Ascending aorta (tissue), 2 donors: ENCODE results near the gene LMOD1. TPM values are rescaled to one million over a fixed set of nuclear protein-coding genes. Genes with fewer than 3 reads are reported as not detected.

ENCODE experiments used
- DNase-seq, 2 donors: peaks; one replicate each; pipeline ENCODE4 v3.0.0-alpha.2; 2019; ENCODE audit warnings: low spot score in 2 of 2
- H3K27ac ChIP-seq, 2 donors: fragments of 200-600 bp; sonication (generic); one replicate each; pipeline ENCODE4 v1.5.1; 2016 to 2017; ENCODE audit warnings: mild to moderate bottlenecking in 1 of 2
- H3K27me3 ChIP-seq: fragments of 200-600 bp; sonication (generic); one replicate; pipeline ENCODE4 v1.5.1; 2017
- H3K36me3 ChIP-seq, 2 donors: fragments of 200-600 bp; sonication (generic); one replicate each; pipeline ENCODE4 v1.5.1; 2016
- H3K4me1 ChIP-seq, 2 donors: fragments of 200-600 bp; sonication (generic); one replicate each; pipeline ENCODE4 v1.5.1; 2016 to 2017; ENCODE audit warnings: mild to moderate bottlenecking in 1 of 2
- H3K4me3 ChIP-seq, 2 donors: fragments of 200-600 bp; sonication (generic); one replicate each; pipeline ENCODE4 v1.5.1; 2016 to 2017; ENCODE audit warnings: mild to moderate bottlenecking in 1 of 2
- H3K9me3 ChIP-seq, 2 donors: fragments of 200-600 bp; sonication (generic); one replicate each; pipeline ENCODE4 v1.5.1; 2016
- CTCF ChIP-seq, 3 experiments: fragments of 200-600 bp in 2 of 3; fragments of 450-650 bp in 1 of 3; sonication (generic) in 2 of 3; IDR thresholded peaks; one replicate each; pipeline ENCODE4 v1.5.1; 2016 to 2019; ENCODE audit warnings: antibody characterized with exemption in 3 of 3, mild to moderate bottlenecking in 1 of 3, moderate library complexity in 1 of 3
- intact Hi-C: fragments of 100-400 bp; cut with DNase I; formaldehyde crosslinking; loops from one replicate; pipeline ENCODE4 v1.15.1; 2023
- total RNA-seq: library from RNA; depleted of rRNA; stranded (reverse); fragments of >200 nt; gene quantifications from one replicate; pipeline ENCODE4 v1.1.0, GENCODE V29; 2016

LMOD1 gene
- total RNA-seq, 1 donor from 2014 or later: 316 TPM

- peak overlapping the region; percentile 62 to 94 for H3K27ac ChIP-seq
- no peak for TF ChIP-seq CTCF (IDR thresholded peaks at IDR 0.05)
- intact Hi-C loops: loop anchor here (10.0 kb wide), 1 partner anchor 249 kb away; no protein-coding TSS in a partner anchor
- H3K4me3 ChIP-seq: no peak overlapping the region
- H3K36me3 ChIP-seq: no peaks in the 10 kb centered on the region
- H3K4me1 ChIP-seq: peaks cover 34 to 56% of the 10 kb centered on the region in 2 donors
- peak in 1 of 2 donors; percentile 48 for DNase-seq
- no peaks in the 10 kb centered on the region for H3K27me3 ChIP-seq
- H3K9me3 ChIP-seq: no peaks in the 10 kb centered on the region
Measured at GRCh38 chr1:201886103-201886885, 60.1 kb downstream of the LMOD1 start.

GRCh38 chr1:201885531-201886075 is 60.7 kb downstream of the LMOD1 start:
- no peaks in the 10 kb centered on the region for H3K27me3 ChIP-seq
- H3K4me1 ChIP-seq: peaks cover 34 to 54% of the 10 kb centered on the region in 2 donors
- peak overlapping the region; percentile 62 to 94 for H3K27ac ChIP-seq

GRCh38 chr1:201884425-201884824 is 61.9 kb downstream of the LMOD1 start:
- no peak for TF ChIP-seq CTCF (IDR thresholded peaks at IDR 0.05)
- Histone ChIP-seq H3K9me3 (no peaks in the 10 kb centered on the region), H3K27me3 (no peaks in the 10 kb centered on the region), H3K4me3 (no peak overlapping the region), H3K4me1 (peaks cover 30 to 47% of the 10 kb centered on the region in 2 donors), H3K36me3 (no peaks in the 10 kb centered on the region), H3K27ac (peak overlapping the region; percentile 62 to 94)
- intact Hi-C loops: loop anchor here (10.0 kb wide), 1 partner anchor 250 kb away; no protein-coding TSS in a partner anchor
- DNase-seq: peak in 1 of 2 donors; percentile 65

More at GRCh38 chr1:201885531-201886075, 60.7 kb downstream of the LMOD1 start:
- DNase-seq: peak in 1 of 2 donors; percentile 73
- no peak for TF ChIP-seq CTCF (IDR thresholded peaks at IDR 0.05)
- no peaks in the 10 kb centered on the region for H3K36me3 ChIP-seq
- no peak overlapping the region for H3K4me3 ChIP-seq
- intact Hi-C loops: loop anchor here (10.0 kb wide), 1 partner anchor 249 kb away; no protein-coding TSS in a partner anchor
- H3K9me3 ChIP-seq: no peaks in the 10 kb centered on the region

GRCh38 chr1:201883786-201884185 is 62.6 kb downstream of the LMOD1 start:
- Histone ChIP-seq H3K4me3 (no peak overlapping the region), H3K9me3 (no peaks in the 10 kb centered on the region), H3K27me3 (no peaks in the 10 kb centered on the region), H3K27ac (peak overlapping the region; percentile 62 to 94), H3K36me3 (no peaks in the 10 kb centered on the region), H3K4me1 (peaks cover 30 to 47% of the 10 kb centered on the region in 2 donors)
- no peak for TF ChIP-seq CTCF (IDR thresholded peaks at IDR 0.05)
- peak in 1 of 2 donors; percentile 75 for DNase-seq
- intact Hi-C loops: loop anchor here (10.0 kb wide), 1 partner anchor 251 kb away; no protein-coding TSS in a partner anchor

GRCh38 chr1:201883266-201883665 is 63.1 kb downstream of the LMOD1 start:
- H3K27ac ChIP-seq: peak overlapping the region; percentile 62 to 94

More at GRCh38 chr1:201883266-201883665, 63.1 kb downstream of the LMOD1 start:
- Histone ChIP-seq H3K4me3 (no peak overlapping the region), H3K4me1 (peaks cover 30 to 48% of the 10 kb centered on the region in 2 donors), H3K27me3 (no peaks in the 10 kb centered on the region), H3K9me3 (no peaks in the 10 kb centered on the region), H3K36me3 (no peaks in the 10 kb centered on the region)
- peak in 1 of 2 donors; percentile 58 for DNase-seq
- intact Hi-C loops: loop anchor here (10.0 kb wide), 1 partner anchor 252 kb away; no protein-coding TSS in a partner anchor
- TF ChIP-seq CTCF (IDR thresholded peaks at IDR 0.05): no peak
